ENCODE measurements around the gene PKMYT1.

Gene PKMYT1

DNA sequence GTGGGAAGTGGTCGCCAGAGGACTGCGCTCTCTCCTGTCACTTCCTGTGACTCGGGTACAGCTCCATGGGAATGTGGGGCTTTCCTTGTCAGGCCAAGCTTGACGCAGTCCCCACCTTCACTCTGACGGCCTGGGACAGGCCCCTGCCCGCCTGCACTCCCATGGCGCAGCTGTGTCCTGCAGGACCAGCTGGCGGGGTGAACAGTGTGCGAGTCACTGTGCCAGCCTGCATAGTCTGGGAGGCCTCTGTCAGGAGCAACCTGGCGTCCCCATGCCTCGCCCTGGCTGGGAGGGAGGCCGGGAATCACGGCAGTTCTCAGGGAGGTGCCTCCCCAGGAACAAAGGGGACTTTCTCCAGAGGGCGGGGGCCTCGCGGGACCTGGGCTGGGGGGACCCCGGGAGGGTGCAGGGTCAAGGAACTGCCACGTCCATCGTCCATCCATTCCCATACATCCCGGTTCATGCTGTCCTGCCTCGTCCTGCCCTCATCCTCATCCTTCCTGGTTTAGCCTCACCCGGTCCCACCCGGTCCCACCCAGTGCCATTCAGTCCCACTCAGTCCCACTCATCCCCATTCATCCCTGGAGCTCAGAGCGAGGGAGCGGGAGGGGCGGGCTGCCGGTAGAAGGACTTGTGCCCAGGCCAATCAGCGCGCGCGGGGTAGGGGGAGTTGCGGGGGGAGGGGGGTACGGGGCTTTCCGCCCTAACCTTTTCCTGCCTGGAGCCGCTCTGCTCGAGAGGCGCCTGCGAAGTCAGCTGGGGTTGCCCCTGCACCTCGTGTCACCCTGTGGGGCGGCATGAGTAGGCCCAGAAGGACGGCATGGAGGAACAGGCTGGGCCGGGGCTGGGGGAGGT, 55.1 kb downstream of the PKMYT1 start:
- DNase-seq (ENCODE audit: insufficient read length, low spot score) (no peak), FAIRE-seq (no peak)
- no peak for TF ChIP-seq TAF1 (IDR thresholded peaks at IDR 0.05; ENCODE audit: low read depth, low read length)
- no peak for TF ChIP-seq POU2F2 (IDR thresholded peaks at IDR 0.05; ENCODE audit: low read depth, low read length)
- TF ChIP-seq POLR2A (IDR thresholded peaks at IDR 0.05; ENCODE audit: low read depth, low read length): no peak
- no peak for TF ChIP-seq POLR2AphosphoS5 (IDR thresholded peaks at IDR 0.05; ENCODE audit: low read depth, low read length)
- no peak for TF ChIP-seq PAX5 (IDR thresholded peaks at IDR 0.05; ENCODE audit: insufficient read depth, low read length, severe bottlenecking)
- no peak for TF ChIP-seq SPI1 (IDR thresholded peaks at IDR 0.05; ENCODE audit: low read depth, low read length)

DNA sequence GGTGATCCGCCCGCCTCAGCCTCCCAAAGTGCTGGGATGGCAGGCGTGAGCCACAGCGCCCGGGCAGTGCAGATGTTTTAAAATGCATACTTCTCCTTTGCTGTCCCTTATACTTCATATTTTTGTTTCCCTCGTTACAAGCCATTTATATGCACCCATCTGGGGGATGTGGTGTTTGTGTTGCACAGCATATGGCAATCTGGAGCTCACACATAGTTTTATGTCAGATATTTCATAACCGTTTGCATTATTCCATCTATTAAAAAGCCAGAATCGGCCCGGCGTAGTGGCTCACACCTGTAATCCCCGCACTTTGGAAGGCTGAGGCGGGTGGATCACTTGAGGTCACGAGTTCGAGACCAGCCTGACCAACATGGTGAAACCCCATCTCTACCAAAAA, 56.8 kb downstream of the PKMYT1 start:
- FAIRE-seq (no peak), DNase-seq (ENCODE audit: insufficient read length, low spot score) (no peak)
- TF ChIP-seq TAF1 (IDR thresholded peaks at IDR 0.05; ENCODE audit: low read depth, low read length) (no peak), POU2F2 (IDR thresholded peaks at IDR 0.05; ENCODE audit: low read depth, low read length) (no peak), SPI1 (IDR thresholded peaks at IDR 0.05; ENCODE audit: low read depth, low read length) (no peak), POLR2A (IDR thresholded peaks at IDR 0.05; ENCODE audit: low read depth, low read length) (no peak), PAX5 (IDR thresholded peaks at IDR 0.05; ENCODE audit: insufficient read depth, low read length, severe bottlenecking) (no peak), POLR2AphosphoS5 (IDR thresholded peaks at IDR 0.05; ENCODE audit: low read depth, low read length) (no peak)

Data from GM12891 (cell line).